HG02623 (cell line): ENCODE measurements around the gene FAM221B.

Source experiments
- ATAC-seq: cut with Tn5 transposase; IDR thresholded peaks from one replicate; pipeline ENCODE4 v1.9.1; 2021; ENCODE audit warnings: moderate library complexity; ENCODE audit not compliant: unreplicated experiment

Gene FAM221B

DNA sequence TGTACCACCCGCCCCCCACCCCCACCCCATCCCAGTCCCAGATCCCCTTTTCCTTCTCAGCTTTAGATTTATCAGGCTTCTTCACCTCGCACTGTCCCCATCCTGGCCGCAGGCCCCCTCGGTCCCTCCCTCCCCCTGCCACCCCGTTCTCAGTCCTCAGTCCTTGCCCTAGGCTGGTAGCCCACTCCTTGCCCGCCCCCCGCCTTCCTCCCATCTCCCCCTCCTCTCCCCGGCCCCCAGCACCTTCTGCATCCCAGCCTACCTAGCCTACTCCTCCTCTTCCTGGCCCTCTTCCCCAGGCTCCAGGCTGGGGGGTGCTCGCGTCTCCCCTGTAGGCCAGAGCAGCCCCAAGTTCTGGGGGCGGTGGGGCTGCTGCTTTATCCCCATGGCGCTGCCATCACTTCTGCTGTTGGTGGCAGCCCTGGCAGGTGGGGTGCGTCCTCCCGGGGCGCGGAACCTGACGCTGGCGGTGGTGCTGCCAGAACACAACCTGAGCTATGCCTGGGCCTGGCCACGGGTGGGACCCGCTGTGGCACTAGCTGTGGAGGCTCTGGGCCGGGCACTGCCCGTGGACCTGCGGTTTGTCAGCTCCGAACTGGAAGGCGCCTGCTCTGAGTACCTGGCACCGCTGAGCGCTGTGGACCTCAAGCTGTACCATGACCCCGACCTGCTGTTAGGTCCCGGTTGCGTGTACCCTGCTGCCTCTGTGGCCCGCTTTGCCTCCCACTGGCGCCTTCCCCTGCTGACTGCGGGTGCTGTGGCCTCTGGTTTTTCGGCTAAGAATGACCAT lies 36.3 kb downstream of the FAM221B start:
- no peak for ATAC-seq

- no peak for ATAC-seq
Measured at GRCh38 chr9:35791297-35791921, 37.1 kb downstream of the FAM221B start, which contains the start of gene NPR2. Gene NPR2, plus strand, starts transcription at chr9:35791591. Its CDS starts 818 bp downstream, at chr9:35792409.

DNA sequence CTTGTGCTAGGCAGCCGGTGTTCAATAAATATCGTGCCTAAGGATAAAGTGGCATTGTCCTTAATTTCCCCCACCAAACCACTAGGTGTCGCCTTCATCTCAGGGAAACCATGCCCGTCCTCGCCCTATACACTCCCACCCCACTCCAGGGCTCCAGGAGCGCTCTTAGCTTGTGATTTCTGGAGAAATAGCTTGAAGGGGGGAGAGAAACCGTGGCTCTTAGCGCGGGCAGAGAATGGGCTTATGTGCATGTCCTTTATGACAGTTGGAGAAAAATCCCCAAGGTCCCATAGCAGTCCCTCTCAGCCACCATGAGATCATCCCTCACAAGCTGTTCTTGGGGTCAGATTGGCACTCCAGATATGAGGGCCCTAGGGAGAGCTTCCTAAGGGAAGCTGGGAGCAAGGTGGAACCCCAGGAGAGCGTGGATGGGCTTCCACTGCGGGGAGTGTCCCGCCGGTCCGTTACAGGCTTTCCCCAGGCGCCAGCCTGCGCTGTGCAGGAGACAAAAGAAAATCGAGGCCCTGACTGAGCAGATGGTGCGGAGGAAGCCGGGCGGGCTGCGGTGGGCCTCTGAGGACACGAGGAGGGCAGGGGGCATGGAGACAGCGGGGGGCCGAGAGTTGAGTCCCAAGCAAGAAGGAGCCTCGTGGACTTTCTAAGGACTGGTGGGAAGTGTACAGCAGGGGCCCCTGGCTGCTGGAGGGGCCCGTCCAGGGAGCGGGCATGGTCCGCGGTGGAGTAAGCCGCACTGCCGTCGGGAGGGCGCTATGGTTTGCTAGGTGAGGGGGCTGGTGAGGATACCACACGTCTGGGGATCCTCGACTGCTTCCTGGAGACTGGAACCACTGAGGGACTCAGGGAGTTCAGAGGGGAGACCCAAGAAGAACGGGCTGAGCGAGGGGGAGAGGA lies 37.9 kb downstream of the FAM221B start:
- ATAC-seq, result no peak

DNA sequence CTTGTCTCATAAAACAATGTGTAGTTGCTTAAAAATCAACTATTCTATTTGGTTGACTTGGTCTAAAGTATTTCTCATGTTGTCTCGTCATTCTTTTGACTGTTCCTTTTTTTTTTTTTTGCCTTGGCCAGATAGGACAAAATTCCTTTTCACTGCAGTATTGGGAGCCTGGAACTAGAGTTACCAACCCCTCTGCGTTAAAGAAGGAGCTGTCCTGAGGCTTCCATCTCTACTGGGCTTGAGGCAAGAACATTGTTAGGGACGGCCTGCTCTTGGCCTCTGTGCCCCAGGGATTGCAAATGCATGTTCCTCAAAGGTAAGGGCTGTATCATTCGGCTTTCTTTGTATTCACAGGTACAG lies 38.5 kb downstream of the FAM221B start:
- no peak for ATAC-seq

DNA sequence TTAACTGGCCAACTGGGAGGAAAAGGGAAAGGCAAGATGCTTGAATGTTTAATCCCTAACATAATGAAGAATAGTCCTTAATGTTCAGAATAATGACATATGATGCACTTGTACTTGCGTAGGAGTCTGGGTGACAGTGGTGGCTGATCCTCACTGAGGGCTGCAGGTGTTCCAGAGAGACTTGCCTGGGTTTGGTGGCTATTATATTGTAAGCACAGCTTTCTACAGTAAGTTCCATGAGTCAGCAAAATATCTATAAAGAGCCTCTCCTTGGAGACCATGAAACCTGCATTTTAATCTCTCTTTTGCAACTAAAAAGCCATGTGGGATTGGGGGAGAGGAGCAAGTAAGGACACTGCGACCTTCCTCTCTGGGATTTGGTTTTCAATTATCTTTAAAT lies 39.0 kb downstream of the FAM221B start:
- no peak for ATAC-seq

- no peak for ATAC-seq
Measured at GRCh38 chr9:35783418-35783817, 45.1 kb downstream of the FAM221B start.

DNA sequence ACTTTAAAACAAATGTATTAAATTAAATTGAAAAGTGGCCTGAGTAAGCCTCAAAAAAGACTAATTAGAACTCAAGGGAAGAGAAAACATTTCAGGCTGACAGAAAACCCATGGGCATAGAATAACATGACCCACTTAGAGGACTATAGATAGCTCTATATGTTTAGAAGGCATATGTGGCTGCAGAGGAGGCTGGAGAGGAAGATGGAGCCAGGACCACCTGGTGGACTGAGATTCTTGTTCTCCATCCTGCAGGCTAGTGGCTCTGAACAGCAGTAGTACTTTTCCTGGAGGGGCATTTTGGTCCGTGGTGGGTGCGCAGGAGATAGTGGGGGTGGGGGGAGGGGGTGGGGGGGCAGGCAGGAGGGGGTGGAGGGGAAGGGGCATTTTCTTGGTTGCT lies 47.5 kb downstream of the FAM221B start:
- ATAC-seq, result no peak

GRCh38 chr9:35778496-35778895 lies 50.0 kb downstream of the FAM221B start:
- ATAC-seq, result no peak

DNA sequence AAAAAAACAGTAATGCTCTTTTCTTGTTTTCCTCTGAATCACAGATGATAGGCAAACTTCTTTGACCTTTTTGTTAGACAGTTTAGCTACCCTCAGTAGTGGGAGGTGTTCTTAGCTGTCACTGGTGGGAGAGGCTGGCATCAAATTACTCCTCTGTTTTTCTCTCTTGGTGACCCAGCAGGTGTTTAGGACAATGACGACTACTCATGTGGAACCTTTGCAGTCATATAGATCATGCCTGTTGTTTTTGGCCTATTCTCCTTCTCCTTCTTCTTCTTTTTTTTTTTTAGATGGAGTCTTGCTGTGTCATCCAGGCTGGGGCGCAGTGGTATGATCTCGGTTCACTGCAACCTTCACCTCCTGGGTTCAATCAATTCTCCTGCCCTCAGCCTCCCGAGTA lies 52.5 kb downstream of the FAM221B start:
- no peak for ATAC-seq

- ATAC-seq, result no peak
Measured at GRCh38 chr9:35774907-35775635, 53.5 kb downstream of the FAM221B start.

DNA sequence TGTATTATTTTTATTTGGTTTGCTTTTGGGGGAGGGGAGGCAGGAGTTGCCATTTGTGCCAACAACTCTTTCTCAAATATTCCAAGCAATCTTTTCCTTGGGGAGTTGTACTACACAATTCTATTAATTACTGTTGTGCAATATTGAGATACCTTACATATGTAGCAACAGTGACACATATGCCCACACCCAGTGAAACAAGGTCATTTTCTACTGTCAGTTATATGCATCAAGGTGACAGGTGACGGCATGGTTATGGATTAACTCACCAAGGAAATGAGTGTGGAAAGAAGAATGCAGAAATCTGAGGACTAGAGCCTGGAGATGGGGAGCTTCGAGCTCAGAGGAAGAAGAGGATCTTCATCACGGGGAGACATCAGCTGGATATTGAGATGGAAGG lies 56.6 kb downstream of the FAM221B start:
- no peak for ATAC-seq

- no peak for ATAC-seq
Measured at GRCh38 chr9:35771534-35771933, 57.0 kb downstream of the FAM221B start.

GRCh38 chr9:35771075-35771433 lies 57.5 kb downstream of the FAM221B start:
- no peak for ATAC-seq

- no peak for ATAC-seq
Measured at GRCh38 chr9:35769763-35770162, 58.8 kb downstream of the FAM221B start.

DNA sequence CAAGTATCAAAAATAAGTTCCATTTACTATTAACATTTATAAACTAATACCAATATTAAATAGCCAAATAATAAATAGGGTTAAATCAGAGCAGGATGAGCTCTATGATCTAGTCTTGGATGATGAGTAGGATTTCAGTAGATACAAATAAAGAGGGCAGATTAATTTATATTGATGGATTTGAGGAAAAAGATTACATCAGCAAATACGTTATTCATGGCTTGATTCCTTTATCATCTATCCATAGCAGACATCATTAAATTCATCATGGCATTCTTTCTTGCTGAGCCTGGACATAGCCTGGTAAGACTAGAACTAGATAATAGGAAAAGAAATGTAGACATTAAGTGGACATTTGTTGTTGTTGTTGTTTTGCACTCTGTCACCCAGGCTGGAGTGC lies 61.1 kb downstream of the FAM221B start:
- ATAC-seq, result no peak

DNA sequence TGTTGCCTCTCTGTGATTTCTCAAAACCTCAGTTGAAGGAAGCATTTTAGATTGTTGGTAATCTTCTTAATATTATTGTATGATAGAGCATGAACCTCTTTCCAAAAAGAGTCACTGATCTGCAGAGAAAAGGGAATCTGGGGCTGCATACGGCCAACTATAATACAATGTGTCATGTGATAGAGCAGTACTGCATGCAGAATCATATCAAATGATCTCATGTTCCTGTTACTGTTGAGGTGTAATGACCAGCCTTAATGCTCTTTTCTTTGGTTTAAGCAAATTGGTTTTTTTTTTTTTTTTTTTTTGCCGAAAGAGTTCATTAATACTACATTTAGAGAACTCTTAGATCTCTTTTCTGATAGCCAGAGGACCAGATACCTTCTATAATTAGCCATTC lies 61.5 kb downstream of the FAM221B start:
- ATAC-seq, result no peak
